SH-SY5Y (cell line): ENCODE data around the gene SLX9.

ENCODE experiments used
- GATA2 ChIP-seq: IDR thresholded peaks from 2 replicates; pipeline ENCODE4 v1.6.1; 2011; ENCODE audit warnings: mild to moderate bottlenecking, low read depth, low read length
- GATA3 ChIP-seq: IDR thresholded peaks from 2 replicates; pipeline ENCODE4 v1.6.1; 2011; ENCODE audit warnings: low read depth, mild to moderate bottlenecking, low read length, moderate library complexity

The SLX9 gene

DNA sequence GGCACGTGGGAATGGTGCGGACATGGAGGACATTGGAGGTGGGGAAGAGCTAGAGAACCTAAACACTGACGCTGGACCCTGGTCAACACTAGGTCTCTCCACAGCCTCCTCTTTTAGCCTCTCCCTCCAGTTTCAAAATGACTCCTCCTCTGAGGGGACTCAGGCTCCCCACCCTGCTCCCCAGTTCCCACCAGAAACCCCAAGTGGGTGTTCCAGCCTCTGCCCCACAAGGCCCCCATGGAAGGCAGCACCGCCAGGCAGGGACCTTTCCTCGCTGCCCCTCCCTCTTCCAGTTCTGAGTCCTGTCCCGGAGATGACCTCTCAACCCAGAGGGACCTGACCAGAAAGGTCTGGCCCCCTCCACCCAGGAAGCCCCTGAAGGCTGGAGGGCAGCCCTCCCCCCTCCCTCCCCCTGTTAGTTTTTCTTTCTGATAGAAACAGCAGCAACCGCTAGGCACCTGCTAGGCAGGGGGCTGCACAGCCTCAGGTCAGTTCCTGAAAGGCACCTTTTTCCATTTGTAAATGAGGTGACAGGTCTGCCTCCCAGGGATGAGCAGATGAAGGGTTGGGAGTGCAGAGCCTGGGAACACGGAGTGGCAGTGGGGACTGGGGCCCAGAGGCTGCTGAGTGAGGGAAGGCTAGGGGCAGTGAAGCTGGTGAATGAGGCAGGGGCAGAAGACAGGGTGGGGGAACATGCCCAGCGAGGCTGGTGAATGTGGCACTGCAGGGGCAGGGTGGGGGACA lies 9.9 kb upstream of the SLX9 start:
- TF ChIP-seq GATA2 (no peak), GATA3 (no peak)

GRCh38 chr21:44930543-44930981 lies 9.3 kb upstream of the SLX9 start:
- TF ChIP-seq GATA2 (no peak), GATA3 (no peak)

DNA sequence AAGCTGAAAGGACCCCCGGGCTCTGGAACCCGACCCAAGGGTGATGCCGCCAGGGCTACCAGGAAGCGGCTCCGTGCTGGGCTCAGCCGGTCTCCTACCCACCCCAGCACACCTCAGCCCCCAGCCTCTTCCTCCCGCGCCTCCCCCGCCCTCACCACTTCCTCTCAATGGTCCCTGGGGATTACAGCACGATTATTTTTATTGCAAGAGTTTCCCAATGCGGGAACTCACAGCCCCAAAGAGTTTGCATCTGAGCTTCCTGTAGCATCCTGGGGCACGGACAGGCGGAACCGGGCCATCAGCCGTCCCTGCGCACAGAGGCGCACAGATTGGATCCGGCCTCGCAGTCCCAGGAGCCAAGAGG lies 8.7 kb upstream of the SLX9 start:
- TF ChIP-seq GATA3 (no peak), GATA2 (no peak)

GRCh38 chr21:44931501-44932407 lies 8.1 kb upstream of the SLX9 start:
- TF ChIP-seq GATA3 (no peak), GATA2 (no peak)

DNA sequence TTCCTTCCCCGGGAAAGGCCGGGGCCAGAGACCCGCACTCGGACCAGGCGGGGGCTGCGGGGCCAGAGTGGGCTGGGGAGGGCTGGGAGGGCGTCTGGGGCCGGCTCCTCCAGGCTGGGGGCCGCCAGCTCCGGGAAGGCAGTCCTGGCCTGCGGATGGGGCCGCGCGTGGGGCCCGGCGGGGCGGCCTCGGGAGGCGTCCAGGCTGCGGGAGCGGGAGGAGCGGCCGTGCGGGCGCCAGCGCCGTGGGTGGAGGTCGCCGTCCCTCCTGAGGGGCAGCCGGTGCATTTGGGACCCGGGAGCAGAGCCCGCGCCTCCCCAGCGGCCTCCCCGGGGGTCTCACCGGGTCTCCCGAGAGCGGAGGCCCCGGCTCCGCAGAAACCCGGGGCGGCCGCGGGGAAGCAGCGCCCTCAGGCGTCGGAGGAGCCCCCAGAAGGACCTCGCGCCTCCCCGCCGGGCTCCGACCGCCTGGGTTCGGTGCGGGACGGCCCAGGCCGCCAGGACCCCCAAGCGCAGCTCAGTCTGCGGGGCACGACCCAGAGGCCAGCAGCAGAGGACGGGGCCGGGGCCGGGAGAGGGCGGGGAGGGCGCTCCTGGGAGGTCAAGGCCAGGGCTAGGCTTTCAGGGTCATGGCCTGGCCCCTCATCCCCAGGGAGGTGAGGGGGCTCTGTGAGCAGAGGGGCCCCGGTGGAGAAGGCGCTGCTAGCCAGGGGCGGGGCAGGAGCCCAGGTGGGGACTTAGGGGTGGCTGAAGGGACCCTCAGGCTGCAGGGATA lies 7.2 kb upstream of the SLX9 start:
- TF ChIP-seq GATA3 (no peak), GATA2 (no peak)

DNA sequence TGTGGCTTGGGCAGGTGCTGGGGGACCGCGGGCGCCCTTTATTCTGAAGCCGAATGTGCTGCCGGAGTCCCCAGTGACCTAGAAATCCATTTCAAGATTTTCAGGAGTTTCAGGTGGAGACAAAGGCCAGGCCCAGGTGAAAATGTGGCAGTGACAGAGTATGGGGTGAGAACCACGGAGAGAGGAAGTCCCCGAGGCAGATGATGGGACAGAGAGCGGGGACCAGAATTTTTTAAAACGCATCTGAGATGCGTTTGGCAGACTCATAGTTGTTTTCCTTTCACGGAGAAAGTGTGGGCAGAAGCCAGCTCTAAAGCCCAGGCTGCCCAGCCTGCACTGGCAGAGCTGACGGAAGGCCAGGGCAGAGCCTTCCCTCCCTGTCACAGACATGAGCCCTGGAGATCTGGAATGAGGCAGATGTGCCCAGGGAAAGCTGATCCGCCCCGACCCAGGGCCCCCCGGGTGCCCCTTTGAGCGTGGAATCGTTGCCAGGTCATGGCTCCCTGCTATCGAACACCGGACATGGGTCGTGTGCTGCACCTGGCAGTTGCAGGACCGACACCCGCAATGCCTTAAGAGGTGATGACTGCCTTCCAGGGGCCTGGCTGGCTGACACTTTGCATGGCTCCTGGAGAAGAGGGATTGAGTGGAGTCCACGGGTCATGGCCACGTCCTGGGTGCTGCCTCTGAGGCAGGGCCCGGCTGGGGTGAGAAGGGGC lies 6.5 kb upstream of the SLX9 start:
- TF ChIP-seq GATA3, result no peak
- no peak for TF ChIP-seq GATA2

DNA sequence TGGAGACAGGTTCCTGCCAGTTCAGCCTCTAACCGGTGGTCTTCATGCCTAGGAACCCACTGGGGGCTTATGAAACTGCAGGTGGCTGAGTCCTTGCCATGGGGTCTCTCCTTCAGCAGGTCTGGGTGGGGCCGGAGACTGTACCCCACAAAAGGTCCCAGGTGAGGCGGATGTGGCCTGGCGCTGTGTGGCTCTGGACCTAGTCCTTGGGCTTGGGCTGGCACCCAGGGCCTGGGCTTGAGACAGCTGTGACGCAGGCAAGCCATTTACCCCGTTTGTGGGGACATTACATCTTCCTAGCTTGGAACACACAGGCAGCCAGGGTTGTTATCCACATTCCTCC lies 5.9 kb upstream of the SLX9 start:
- TF ChIP-seq GATA3 (no peak), GATA2 (no peak)

DNA sequence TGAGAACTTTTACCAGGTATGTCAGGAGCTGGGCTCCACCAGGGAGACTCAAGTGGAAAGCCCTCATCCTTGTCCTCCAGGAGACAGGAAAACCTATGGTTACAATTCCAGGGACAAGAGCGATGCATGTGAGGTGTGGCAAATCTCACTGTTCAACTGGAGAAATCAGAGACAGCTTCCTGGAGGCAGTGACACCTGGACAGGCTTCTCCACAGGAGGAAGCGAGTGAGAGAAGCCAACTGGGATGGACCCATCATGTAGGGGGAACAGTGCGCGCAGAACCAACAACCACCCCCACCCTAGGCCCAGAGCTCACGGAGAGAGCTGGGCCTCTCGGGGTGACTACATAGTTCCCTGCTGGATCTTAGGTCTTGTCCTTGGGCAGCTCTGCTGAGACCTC lies 5.6 kb upstream of the SLX9 start:
- no peak for TF ChIP-seq GATA2
- no peak for TF ChIP-seq GATA3

DNA sequence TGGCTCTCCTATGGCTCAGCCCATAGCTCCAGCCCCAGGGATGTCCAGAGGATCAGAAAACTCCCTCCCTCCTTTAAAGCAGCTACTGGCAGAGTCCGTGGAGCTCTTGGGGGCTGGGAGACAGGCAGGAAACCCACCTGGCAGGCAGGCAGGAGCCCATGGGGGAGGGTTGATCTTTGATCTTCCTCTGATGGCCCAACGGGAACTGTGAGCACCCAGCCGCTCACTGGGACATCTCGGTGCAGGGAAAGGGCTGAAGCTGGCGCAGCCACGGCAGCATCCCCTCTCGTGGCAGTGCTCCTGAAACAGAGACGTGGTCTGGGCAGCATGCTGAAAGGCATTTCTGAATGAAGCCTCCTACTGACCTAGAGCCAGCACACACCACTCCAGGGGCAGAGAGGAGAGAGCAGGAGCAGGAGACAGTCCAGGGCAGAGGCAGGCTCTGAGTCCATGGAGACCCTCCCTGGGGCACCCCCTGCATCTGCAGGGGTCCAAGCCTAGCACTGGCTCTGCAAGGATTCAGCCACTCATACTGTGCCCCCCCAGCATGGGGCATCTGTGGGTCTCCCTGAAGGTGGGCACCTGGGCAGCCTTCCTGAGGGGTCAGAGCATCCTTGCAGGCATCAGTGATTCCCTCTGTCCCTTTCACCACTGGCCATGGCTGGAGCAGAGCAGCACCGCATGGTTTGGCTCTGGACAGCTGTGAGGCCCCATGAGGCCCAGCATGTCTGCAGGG lies 4.9 kb upstream of the SLX9 start:
- no peak for TF ChIP-seq GATA3
- TF ChIP-seq GATA2, result no peak

DNA sequence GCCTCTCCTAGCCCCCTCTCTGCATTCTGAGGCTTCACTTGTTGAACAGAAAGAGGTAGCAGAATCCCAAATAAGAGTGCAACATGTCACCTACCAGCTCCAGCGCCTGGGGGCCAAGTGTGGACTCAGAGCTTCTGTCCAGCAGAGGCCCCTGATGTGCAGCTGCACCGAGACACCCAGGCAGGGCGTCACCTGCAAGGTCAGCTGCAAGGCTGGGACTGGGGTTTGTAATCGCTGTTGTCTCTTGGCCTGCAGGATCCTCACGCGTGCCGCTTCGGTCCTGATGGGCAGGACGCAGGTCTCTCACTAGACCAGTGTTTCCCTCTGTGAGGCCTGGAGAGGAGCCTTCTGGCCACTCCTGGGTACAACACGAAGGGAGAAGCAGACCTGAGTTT lies 4.3 kb upstream of the SLX9 start:
- TF ChIP-seq GATA2 (no peak), GATA3 (no peak)

GRCh38 chr21:44938772-44939531 lies 877 bp upstream of the SLX9 start:
- no peak for TF ChIP-seq GATA3
- TF ChIP-seq GATA2, result no peak

DNA sequence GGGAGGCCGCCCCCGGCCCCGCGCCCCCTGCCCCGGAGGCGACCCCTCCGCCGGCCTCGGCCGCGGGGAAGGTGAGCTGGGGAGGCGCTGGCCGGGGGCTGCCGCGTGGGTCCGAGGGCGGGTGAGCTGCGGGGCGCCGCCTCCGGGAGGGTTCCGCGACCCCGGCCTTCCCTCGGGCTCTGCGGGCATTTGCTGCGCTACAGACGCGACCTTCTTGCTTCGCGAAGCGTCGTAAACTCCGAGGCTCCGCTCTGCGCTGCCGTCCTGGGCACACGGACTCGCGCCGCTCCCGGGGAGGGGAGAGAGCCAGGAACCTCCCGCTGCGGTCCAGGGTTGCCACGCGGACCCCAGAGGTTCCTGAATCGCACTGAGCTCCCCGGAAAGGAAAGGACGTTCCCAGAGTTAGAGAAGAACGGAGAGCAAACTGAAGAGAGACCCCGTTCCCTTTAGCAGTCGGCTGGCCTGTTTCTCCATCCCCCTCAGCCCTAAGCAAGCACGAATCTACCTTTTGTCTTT lies 345 bp downstream of the SLX9 start:
- TF ChIP-seq GATA3 (no peak), GATA2 (no peak)
